Measurements from ENCODE around the gene ASL. TPM values are rescaled to one million over a fixed set of nuclear protein-coding genes. Genes with fewer than 3 reads are reported as not detected.
A peak's percentile ranks its signal among the peaks of the same experiment; 100 is the strongest.
"Not testable (repeated sequence)": the region's sequence is repeated elsewhere in the genome, so short reads cannot be mapped to it uniquely, and the experiment has no call there.

ASL gene
- total RNA-seq, 1 donor from 2014 or later: 37.9 TPM

DNA sequence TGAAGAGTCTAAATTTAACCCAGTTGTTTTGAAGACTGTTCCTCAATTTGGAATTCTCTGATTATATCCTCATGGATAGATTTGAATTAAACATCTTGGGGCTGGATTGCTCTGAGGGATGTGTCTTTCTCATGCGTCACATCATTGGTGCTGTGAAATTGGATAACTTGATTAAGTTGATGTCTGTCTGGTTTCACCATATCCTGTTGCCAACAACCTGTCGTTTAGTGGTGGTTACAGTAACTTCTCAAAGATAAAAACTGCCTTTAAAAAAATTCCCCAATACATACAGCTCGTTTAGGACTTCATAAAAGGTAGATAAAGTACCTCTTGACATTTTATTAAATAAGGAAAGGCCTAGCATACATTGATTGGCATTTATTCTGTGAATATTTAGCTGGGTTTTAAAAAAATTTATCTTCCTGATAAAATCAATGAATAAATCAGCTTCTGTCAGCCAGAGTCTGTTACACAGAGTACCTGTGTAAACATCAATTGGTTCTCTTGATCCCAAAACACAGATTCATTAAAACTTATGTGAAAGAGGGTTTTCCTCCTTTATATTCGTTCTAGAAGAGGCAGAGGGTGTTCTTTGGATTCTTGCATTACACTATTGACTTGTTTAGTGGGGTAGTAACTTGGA is 49.6 kb downstream of the ASL start:
- no peaks in the 10 kb centered on the region for H3K27me3 ChIP-seq (ENCODE audit: control insufficient read depth, insufficient read depth, low read length)
- no peaks in the 10 kb centered on the region for H3K36me3 ChIP-seq (ENCODE audit: control insufficient read depth, insufficient read depth, low read length)
- no peak overlapping the region for H3K4me3 ChIP-seq (ENCODE audit: low read depth, low read length)
- FAIRE-seq (no peak), DNase-seq (ENCODE audit: low read depth) (no peak)
- TF ChIP-seq, protein P1, sequence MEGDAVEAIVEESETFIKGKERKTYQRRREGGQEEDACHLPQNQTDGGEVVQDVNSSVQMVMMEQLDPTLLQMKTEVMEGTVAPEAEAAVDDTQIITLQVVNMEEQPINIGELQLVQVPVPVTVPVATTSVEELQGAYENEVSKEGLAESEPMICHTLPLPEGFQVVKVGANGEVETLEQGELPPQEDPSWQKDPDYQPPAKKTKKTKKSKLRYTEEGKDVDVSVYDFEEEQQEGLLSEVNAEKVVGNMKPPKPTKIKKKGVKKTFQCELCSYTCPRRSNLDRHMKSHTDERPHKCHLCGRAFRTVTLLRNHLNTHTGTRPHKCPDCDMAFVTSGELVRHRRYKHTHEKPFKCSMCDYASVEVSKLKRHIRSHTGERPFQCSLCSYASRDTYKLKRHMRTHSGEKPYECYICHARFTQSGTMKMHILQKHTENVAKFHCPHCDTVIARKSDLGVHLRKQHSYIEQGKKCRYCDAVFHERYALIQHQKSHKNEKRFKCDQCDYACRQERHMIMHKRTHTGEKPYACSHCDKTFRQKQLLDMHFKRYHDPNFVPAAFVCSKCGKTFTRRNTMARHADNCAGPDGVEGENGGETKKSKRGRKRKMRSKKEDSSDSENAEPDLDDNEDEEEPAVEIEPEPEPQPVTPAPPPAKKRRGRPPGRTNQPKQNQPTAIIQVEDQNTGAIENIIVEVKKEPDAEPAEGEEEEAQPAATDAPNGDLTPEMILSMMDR (IDR thresholded peaks at IDR 0.05; ENCODE audit: insufficient read depth, low read length, severe bottlenecking): no peak

DNA sequence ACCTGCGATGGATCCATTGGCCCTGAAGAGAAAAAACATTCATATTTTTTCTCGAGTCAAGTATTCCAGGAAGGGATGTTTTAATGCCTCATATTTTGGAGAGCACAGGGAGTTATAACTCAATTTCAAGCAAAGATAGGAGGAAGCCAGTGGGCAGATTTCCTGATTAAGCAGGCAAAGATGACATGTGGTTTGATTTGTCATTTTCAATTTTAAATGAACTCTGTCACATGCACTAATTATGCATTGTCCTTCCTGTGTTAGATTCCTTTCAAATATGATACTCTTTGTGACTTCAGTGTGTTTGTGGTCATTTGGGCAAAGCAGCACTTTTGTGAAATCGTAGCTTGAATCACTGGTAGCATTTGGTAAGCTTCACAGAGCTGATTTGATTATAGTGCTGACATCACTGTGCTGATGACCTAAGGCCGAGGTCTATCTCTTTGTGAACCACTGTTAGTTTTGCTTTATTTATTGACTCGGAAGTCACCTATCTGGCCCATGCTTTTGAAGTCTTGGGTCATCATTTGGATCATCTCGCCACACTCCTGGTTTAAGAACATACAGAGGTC is 50.2 kb downstream of the ASL start:
- not testable (repeated sequence) for H3K36me3 ChIP-seq (ENCODE audit: control insufficient read depth, insufficient read depth, low read length); H3K27me3 ChIP-seq (ENCODE audit: control insufficient read depth, insufficient read depth, low read length); FAIRE-seq

DNA sequence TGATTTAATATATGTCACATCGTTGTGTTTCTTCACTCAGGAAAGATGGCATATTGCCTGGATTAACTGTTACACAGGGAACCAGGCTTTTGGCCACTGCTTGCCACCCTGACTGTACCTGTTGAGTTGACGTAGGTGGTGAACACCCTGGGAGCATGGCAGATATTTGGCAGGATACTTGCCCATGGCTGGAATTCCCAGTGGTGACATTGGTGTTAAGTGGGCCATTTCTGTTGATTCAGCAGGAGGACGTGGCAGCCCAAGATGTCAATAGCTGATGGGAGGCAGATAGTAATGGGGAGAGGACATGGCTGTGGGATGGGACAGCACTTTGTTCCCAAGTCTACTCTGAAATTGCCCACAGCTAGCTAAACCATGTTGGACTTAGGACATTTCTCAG is 51.6 kb downstream of the ASL start:
- DNase-seq (ENCODE audit: low read depth); H3K27me3 ChIP-seq (ENCODE audit: control insufficient read depth, insufficient read depth, low read length); H3K36me3 ChIP-seq (ENCODE audit: control insufficient read depth, insufficient read depth, low read length); H3K4me3 ChIP-seq (ENCODE audit: low read depth, low read length): not testable (repeated sequence)
- FAIRE-seq: peak; percentile 76

More for the DNA sequence above, 50.2 kb downstream of the ASL start:
- not testable (repeated sequence) for H3K4me3 ChIP-seq (ENCODE audit: low read depth, low read length); DNase-seq (ENCODE audit: low read depth)

DNA sequence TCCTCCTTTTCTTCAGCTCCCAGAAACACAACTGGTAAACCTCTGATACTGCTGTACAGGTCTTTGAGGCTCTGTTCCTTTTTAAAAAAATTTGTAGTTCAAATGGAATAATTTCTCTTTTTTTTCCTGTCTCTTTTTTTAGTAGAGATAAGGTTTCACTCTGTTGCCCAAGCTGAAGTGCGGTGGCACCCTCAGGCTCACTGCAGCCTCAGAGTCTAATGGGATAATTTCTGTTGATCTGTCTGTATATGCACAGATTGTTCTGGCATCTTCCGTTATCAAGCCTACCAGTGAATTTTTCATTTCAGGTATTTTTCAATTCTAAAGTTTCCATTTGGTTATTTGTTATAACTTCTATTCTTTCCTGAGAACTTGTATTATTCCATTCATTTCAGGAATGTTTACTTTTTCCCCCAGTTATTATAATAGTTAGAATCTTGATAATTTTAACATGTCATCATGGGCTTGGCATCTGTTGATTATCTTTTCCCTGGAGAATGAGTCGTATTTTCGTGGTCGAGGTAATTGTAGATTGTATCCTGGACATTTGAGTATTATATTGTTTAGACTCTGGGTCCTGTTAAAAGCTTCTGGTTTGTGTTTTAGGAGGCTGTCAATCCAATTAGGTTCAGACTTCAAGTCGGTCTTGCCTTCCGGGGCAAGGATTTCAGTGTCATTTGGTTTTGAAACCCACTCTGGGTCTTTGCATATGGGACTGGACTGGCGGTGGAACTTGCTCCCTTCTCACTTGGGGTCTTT is 63.6 kb downstream of the ASL start:
- FAIRE-seq (no peak), DNase-seq (ENCODE audit: low read depth) (no peak)
- H3K36me3 ChIP-seq (ENCODE audit: control insufficient read depth, insufficient read depth, low read length): peaks cover 6% of the 10 kb centered on the region

DNA sequence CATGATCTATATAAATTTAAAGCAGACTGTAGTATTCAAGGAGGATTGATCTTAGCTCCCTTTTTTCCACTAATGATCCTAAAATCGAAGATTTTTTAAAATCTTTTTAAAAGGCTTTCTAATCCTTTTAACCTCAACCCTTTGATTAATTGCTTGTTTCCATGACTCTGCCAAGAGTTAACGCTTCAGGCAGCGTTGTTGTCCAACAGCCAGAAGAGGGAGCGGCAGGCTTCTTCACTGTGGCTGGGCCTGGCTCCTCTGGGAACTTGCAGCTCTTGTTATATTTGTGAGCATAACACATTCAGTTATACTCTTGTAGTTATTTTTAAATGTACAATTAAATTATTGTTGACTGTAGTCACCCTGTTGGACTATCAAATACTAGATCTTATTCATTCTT is 65.3 kb downstream of the ASL start:
- H3K27me3 ChIP-seq (ENCODE audit: control insufficient read depth, insufficient read depth, low read length): no peaks in the 10 kb centered on the region
- TF ChIP-seq, protein P1 (IDR thresholded peaks at IDR 0.05; ENCODE audit: insufficient read depth, low read length, severe bottlenecking): peak; percentile 54
- no peak overlapping the region for H3K4me3 ChIP-seq (ENCODE audit: low read depth, low read length)
- DNase-seq (ENCODE audit: low read depth) (peak; percentile 69), FAIRE-seq (no peak)
- peaks cover 3% of the 10 kb centered on the region for H3K36me3 ChIP-seq (ENCODE audit: control insufficient read depth, insufficient read depth, low read length)

More for the DNA sequence above, 63.6 kb downstream of the ASL start:
- Histone ChIP-seq H3K27me3 (ENCODE audit: control insufficient read depth, insufficient read depth, low read length) (no peaks in the 10 kb centered on the region), H3K4me3 (ENCODE audit: low read depth, low read length) (no peak overlapping the region)
- TF ChIP-seq, protein P1 (IDR thresholded peaks at IDR 0.05; ENCODE audit: insufficient read depth, low read length, severe bottlenecking): no peak

DNA sequence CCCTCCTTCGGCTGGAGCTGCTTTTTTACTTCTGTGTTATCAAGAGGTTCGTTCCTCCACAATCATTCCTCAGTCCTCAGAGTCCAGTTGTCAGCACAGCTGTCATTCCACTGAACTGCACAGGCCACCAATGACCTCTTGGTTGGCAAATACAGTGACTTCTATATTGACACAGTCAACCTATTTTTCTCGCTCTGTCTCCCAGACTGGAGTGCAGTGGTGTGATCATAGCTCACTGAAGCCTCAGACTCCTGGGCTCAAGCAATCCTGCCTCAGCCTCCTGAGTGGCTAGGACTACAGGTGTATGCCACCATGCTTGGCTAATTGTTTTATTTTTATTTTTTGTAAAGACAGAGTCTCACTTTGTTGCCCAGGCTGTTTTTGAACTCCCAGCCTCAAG is 66.7 kb downstream of the ASL start:
- Histone ChIP-seq H3K36me3 (ENCODE audit: control insufficient read depth, insufficient read depth, low read length) (peaks cover 3% of the 10 kb centered on the region), H3K4me3 (ENCODE audit: low read depth, low read length) (no peak overlapping the region), H3K27me3 (ENCODE audit: control insufficient read depth, insufficient read depth, low read length) (no peaks in the 10 kb centered on the region)
- DNase-seq (ENCODE audit: low read depth) (no peak), FAIRE-seq (no peak)
- TF ChIP-seq, protein P1 (IDR thresholded peaks at IDR 0.05; ENCODE audit: insufficient read depth, low read length, severe bottlenecking): no peak
